T-cell (primary cell): Measurements from ENCODE around the gene CCT2. TPM values are rescaled to one million over a fixed set of nuclear protein-coding genes. Genes with fewer than 3 reads are reported as not detected.
A peak's percentile ranks its signal among the peaks of the same experiment; 100 is the strongest.
"Not testable (repeated sequence)": the region's sequence is repeated elsewhere in the genome, so short reads cannot be mapped to it uniquely, and the experiment has no call there.

Experiments used
- ATAC-seq, 4 experiments: fragments of 200-7000 bp in 3 of 4; fragments of 150-1000 bp in 1 of 4; cut with Tn5 transposase; replicated peaks in 1 of 4; 1 replicate in 3 of 4; 2 replicates in 1 of 4; pipeline ENCODE4 v1.10.0; 2021; ENCODE audit warnings: moderate library complexity in 3 of 4, mild to moderate bottlenecking in 2 of 4, moderate number of reproducible peaks in 1 of 4
- CTCF ChIA-PET, 2 donors: fragments of 300-600 bp; sonication (Branson Sonifier 250); formaldehyde crosslinking; loops; one replicate each; lab custom pipeline; 2022; ENCODE audit warnings: antibody characterized with exemption in 2 of 2; lab: Charles Lee
- POLR2A ChIA-PET, 2 donors: fragments of 300-600 bp; sonication (Branson Sonifier 250); formaldehyde crosslinking; loops; one replicate each; lab custom pipeline; 2022; ENCODE audit warnings: antibody characterized with exemption in 2 of 2; lab: Charles Lee
- DNase-seq, 35 experiments: peaks; one replicate each; pipeline versions ENCODE4 v3.0.0 to v3.0.0-alpha.2; 2013 to 2023
- H3K27ac ChIP-seq: one replicate; pipeline ENCODE4 v1.5.1; 2013; ENCODE audit warnings: low read length
- H3K27me3 ChIP-seq, 2 experiments: replicated peaks in 1 of 2; 1 replicate in 1 of 2; 2 replicates in 1 of 2; pipeline versions ENCODE4 v1.6.1 to v1.7.0; 2013; ENCODE audit warnings: low read length in 1 of 2, mixed read lengths in 1 of 2; ENCODE audit not compliant: control insufficient read depth in 2 of 2, insufficient read depth in 2 of 2; ENCODE audit errors: extremely low read depth in 1 of 2
- H3K36me3 ChIP-seq, 2 donors: 1 replicate in 1 of 2; 2 replicates in 1 of 2; pipeline versions ENCODE4 v1.6.1 to v1.7.0; 2013; ENCODE audit warnings: low read length in 1 of 2; ENCODE audit not compliant: control insufficient read depth in 2 of 2, insufficient read depth in 1 of 2; ENCODE audit errors: extremely low read depth in 1 of 2
- H3K4me1 ChIP-seq, 2 experiments: 1 replicate in 1 of 2; 2 replicates in 1 of 2; pipeline versions ENCODE4 v1.6.1 to v1.7.0; 2013; ENCODE audit warnings: low read length in 2 of 2, mixed read lengths in 1 of 2; ENCODE audit not compliant: insufficient read depth in 2 of 2, control insufficient read depth in 1 of 2; ENCODE audit errors: extremely low read depth in 1 of 2
- H3K4me3 ChIP-seq, 2 donors: 1 replicate in 1 of 2; 2 replicates in 1 of 2; pipeline versions ENCODE4 v1.5.1 to v1.7.0; 2013; ENCODE audit warnings: mild to moderate bottlenecking in 2 of 2, low read length in 1 of 2, moderate library complexity in 1 of 2; ENCODE audit not compliant: control insufficient read depth in 1 of 2; ENCODE audit errors: extremely low read depth in 1 of 2
- H3K9me3 ChIP-seq: 2 replicates; pipeline ENCODE4 v1.7.0; 2013
- H3K27ac Mint-ChIP-seq, 2 donors: one replicate each; pipeline ENCODE4 v1.8.0; 2020 to 2021; ENCODE audit warnings: mild to moderate bottlenecking in 2 of 2, mixed read lengths in 2 of 2
- H3K27me3 Mint-ChIP-seq, 2 donors: one replicate each; pipeline ENCODE4 v1.8.0; 2021 to 2022; ENCODE audit warnings: mixed read lengths in 2 of 2
- H3K36me3 Mint-ChIP-seq: one replicate; pipeline ENCODE4 v1.8.0; 2021; ENCODE audit warnings: mixed read lengths
- H3K4me1 Mint-ChIP-seq, 3 donors: one replicate each; pipeline ENCODE4 v1.8.0; 2020 to 2022; ENCODE audit warnings: mixed read lengths in 3 of 3, mild to moderate bottlenecking in 1 of 3
- H3K4me3 Mint-ChIP-seq, 3 donors: one replicate each; pipeline ENCODE4 v1.8.0; 2020 to 2022; ENCODE audit warnings: mild to moderate bottlenecking in 3 of 3, mixed read lengths in 3 of 3, moderate library complexity in 3 of 3
- H3K9me3 Mint-ChIP-seq, 3 donors: one replicate each; pipeline ENCODE4 v1.8.0; 2020 to 2022; ENCODE audit warnings: mixed read lengths in 3 of 3
- WGBS: methylation state at CpG from one replicate; pipeline ENCODE4 v1.1.5; 2013; ENCODE audit warnings: missing lambda C conversion rate; ENCODE audit not compliant: insufficient coverage; 5-methylcytosine and 5-hydroxymethylcytosine counted together
- total RNA-seq, 35 experiments: library from RNA in 6 of 35; stranded (reverse) in 6 of 35; fragments of 120-200 nt in 1 of 35; gene quantifications; one replicate each; pipeline versions ENCODE4 v1.2.1 to v1.2.4 and lab custom pipeline; 2013 to 2026

The CCT2 gene
- total RNA-seq, 5 donors from 2014 or later (not counting 1 experiment from before 2014, with no cell fraction given): 108 to 183 (median 111) TPM

- H3K36me3 ChIP-seq: peaks cover 9 to 62% of the 10 kb centered on the region in 2 donors
- H3K27me3 Mint-ChIP-seq: no peaks in the 10 kb centered on the region
- H3K4me1 Mint-ChIP-seq: peaks cover 0 to 3% (median 0%) of the 10 kb centered on the region in 3 donors
- H3K27ac Mint-ChIP-seq: peak overlapping the region in 1 of 2 donors; percentile 2
- H3K9me3 ChIP-seq: no peaks in the 10 kb centered on the region
- ChIA-PET POLR2A (interaction anchor here in 1 of 2 donors (1.6 kb wide), 1 partner anchor 15 kb away, joined by 4 read pairs; the partner anchor contains the start of gene CCT2), CTCF (no interaction called here)
- DNase-seq (no peak), ATAC-seq (no peak)
- no peak overlapping the region for H3K27ac ChIP-seq
- no peaks in the 10 kb centered on the region for H3K4me1 ChIP-seq
- H3K4me3 ChIP-seq: no peak overlapping the region
- H3K4me3 Mint-ChIP-seq: no peak overlapping the region
- H3K9me3 Mint-ChIP-seq: no peaks in the 10 kb centered on the region
- H3K27me3 ChIP-seq: no peaks in the 10 kb centered on the region
- H3K36me3 Mint-ChIP-seq: peaks cover 57% of the 10 kb centered on the region
Observed at GRCh38 chr12:69600804-69601203, 15.5 kb downstream of the CCT2 start.

- 100% methylated on average over 2 of the region's 6 CpGs for WGBS
- no peak for ATAC-seq
- ChIA-PET CTCF (no interaction called here), POLR2A (no interaction called here)
- Mint-ChIP-seq H3K9me3 (no peaks in the 10 kb centered on the region), H3K36me3 (peaks cover 50% of the 10 kb centered on the region), H3K4me3 (no peak overlapping the region), H3K27me3 (no peaks in the 10 kb centered on the region), H3K27ac (no peak overlapping the region), H3K4me1 (no peaks in the 10 kb centered on the region)
- Histone ChIP-seq H3K4me3 (no peak overlapping the region), H3K27me3 (no peaks in the 10 kb centered on the region), H3K9me3 (no peaks in the 10 kb centered on the region), H3K4me1 (no peaks in the 10 kb centered on the region), H3K27ac (no peak overlapping the region), H3K36me3 (peaks cover 9 to 51% of the 10 kb centered on the region in 2 donors)
- DNase-seq: no peak
Observed at GRCh38 chr12:69601962-69602685, 16.9 kb downstream of the CCT2 start.

GRCh38 chr12:69602954-69603353 is 17.7 kb downstream of the CCT2 start:
- H3K27me3 ChIP-seq: no peaks in the 10 kb centered on the region
- H3K4me1 Mint-ChIP-seq: peaks cover 0 to 2% (median 0%) of the 10 kb centered on the region in 3 donors
- no peak for DNase-seq
- ChIA-PET CTCF (interaction anchor here in 1 of 2 donors (0.6 kb wide), 1 partner anchor 469 kb away, joined by 3 read pairs; no protein-coding TSS in a partner anchor), POLR2A (interaction anchor here in 1 of 2 donors (0.6 kb wide), 1 partner anchor 11 kb away, joined by 4 read pairs; no protein-coding TSS in a partner anchor)
- no peak overlapping the region for H3K27ac Mint-ChIP-seq
- no peak overlapping the region for H3K4me3 ChIP-seq
- no peaks in the 10 kb centered on the region for H3K4me1 ChIP-seq
- no peak for ATAC-seq
- no peak overlapping the region for H3K27ac ChIP-seq
- H3K36me3 ChIP-seq: peaks cover 9 to 42% of the 10 kb centered on the region in 2 donors
- H3K4me3 Mint-ChIP-seq: no peak overlapping the region
- H3K36me3 Mint-ChIP-seq: peaks cover 43% of the 10 kb centered on the region
- no peaks in the 10 kb centered on the region for H3K9me3 Mint-ChIP-seq
- no peaks in the 10 kb centered on the region for H3K27me3 Mint-ChIP-seq
- H3K9me3 ChIP-seq: no peaks in the 10 kb centered on the region

GRCh38 chr12:69603556-69603955 is 18.3 kb downstream of the CCT2 start:
- not testable (repeated sequence) for H3K4me1 ChIP-seq, H3K27me3 ChIP-seq, H3K9me3 Mint-ChIP-seq, H3K27me3 Mint-ChIP-seq, DNase-seq, H3K4me1 Mint-ChIP-seq, H3K9me3 ChIP-seq, H3K4me3 Mint-ChIP-seq, H3K27ac ChIP-seq, H3K4me3 ChIP-seq, H3K27ac Mint-ChIP-seq, ATAC-seq
- CTCF ChIA-PET: interaction anchor here in 1 of 2 donors (0.6 kb wide), 1 partner anchor 469 kb away, joined by 3 read pairs; no protein-coding TSS in a partner anchor
- peaks cover 38% of the 10 kb centered on the region for H3K36me3 Mint-ChIP-seq
- POLR2A ChIA-PET: interaction anchor here in 1 of 2 donors (0.6 kb wide), 1 partner anchor 12 kb away, joined by 4 read pairs; no protein-coding TSS in a partner anchor
- WGBS: 100% methylated on average over 3 of the region's 6 CpGs
- H3K36me3 ChIP-seq: peaks cover 9 to 36% of the 10 kb centered on the region in 2 donors

GRCh38 chr12:69604275-69604674 is 19.0 kb downstream of the CCT2 start:
- H3K4me1 Mint-ChIP-seq: peaks cover 0 to 11% (median 4%) of the 10 kb centered on the region in 3 donors

GRCh38 chr12:69608114-69608513 is 22.9 kb downstream of the CCT2 start:
- H3K4me3 Mint-ChIP-seq: no peak overlapping the region
- WGBS: no CpG with 5 or more reads among the region's 2 CpGs

More at GRCh38 chr12:69604275-69604674, 19.0 kb downstream of the CCT2 start:
- peaks cover 9 to 30% of the 10 kb centered on the region in 2 donors for H3K36me3 ChIP-seq
- H3K4me1 ChIP-seq, H3K27ac ChIP-seq, H3K4me3 ChIP-seq, ATAC-seq, H3K27me3 Mint-ChIP-seq, DNase-seq, H3K9me3 ChIP-seq, CTCF ChIA-PET, H3K27me3 ChIP-seq, H3K9me3 Mint-ChIP-seq, H3K4me3 Mint-ChIP-seq, H3K27ac Mint-ChIP-seq: not testable (repeated sequence)
- WGBS: no CpG with 5 or more reads among the region's 3 CpGs
- POLR2A ChIA-PET: interaction anchor here in 1 of 2 donors (0.6 kb wide), 1 partner anchor 10 kb away, joined by 4 read pairs; no protein-coding TSS in a partner anchor
- H3K36me3 Mint-ChIP-seq: peaks cover 35% of the 10 kb centered on the region

More at GRCh38 chr12:69608114-69608513, 22.9 kb downstream of the CCT2 start:
- DNase-seq: no peak
- Histone ChIP-seq H3K27me3 (peaks cover 0 to 10% of the 10 kb centered on the region in 2 experiments), H3K36me3 (peaks cover 0 to 4% of the 10 kb centered on the region in 2 donors), H3K4me1 (no peaks in the 10 kb centered on the region), H3K9me3 (no peaks in the 10 kb centered on the region), H3K4me3 (no peak overlapping the region), H3K27ac (no peak overlapping the region)
- Mint-ChIP-seq H3K27me3 (peaks cover 0 to 3% of the 10 kb centered on the region in 2 donors), H3K27ac (no peak overlapping the region), H3K9me3 (no peaks in the 10 kb centered on the region), H3K36me3 (peaks cover 5% of the 10 kb centered on the region), H3K4me1 (peaks cover 0 to 11% (median 4%) of the 10 kb centered on the region in 3 donors)
- ATAC-seq: no peak
- ChIA-PET POLR2A (no interaction called here), CTCF (no interaction called here)
